Activated CD4-positive, alpha-beta memory T cell treated with anti-CD3 and anti-CD28 coated beads, Interleukin-2, amount 10 ng/mL, durations not matched to agents 7 days and 5 days (primary cell): ENCODE data around the gene NFATC4. TPM values are rescaled to one million over a fixed set of nuclear protein-coding genes. Genes with fewer than 3 reads are reported as not detected.

Experiments
- CTCF ChIA-PET: fragments of 350-600 bp; sonication (Branson Sonifier 250); formaldehyde crosslinking; loops from one replicate; lab custom pipeline; 2021; ENCODE audit warnings: antibody characterized with exemption, inconsistent platforms; lab: Charles Lee
- POLR2A ChIA-PET: fragments of 350-600 bp; sonication (Branson Sonifier 250); formaldehyde crosslinking; loops from one replicate; lab custom pipeline; 2021; ENCODE audit warnings: antibody characterized with exemption; lab: Charles Lee
- DNase-seq: peaks from one replicate; pipeline ENCODE4 v3.0.0-alpha.2; 2020
- H3K27ac Mint-ChIP-seq: one replicate; pipeline ENCODE4 v1.8.0; 2021; ENCODE audit warnings: mild to moderate bottlenecking, mixed read lengths
- H3K27me3 Mint-ChIP-seq: one replicate; pipeline ENCODE4 v1.8.0; 2021; ENCODE audit warnings: mixed read lengths
- H3K36me3 Mint-ChIP-seq: one replicate; pipeline ENCODE4 v1.8.0; 2021; ENCODE audit warnings: low read depth, mixed read lengths
- H3K4me1 Mint-ChIP-seq: one replicate; pipeline ENCODE4 v1.8.0; 2021; ENCODE audit warnings: mixed read lengths
- H3K4me3 Mint-ChIP-seq: one replicate; pipeline ENCODE4 v1.8.0; 2021; ENCODE audit warnings: mild to moderate bottlenecking, mixed read lengths
- H3K9me3 Mint-ChIP-seq: one replicate; pipeline ENCODE4 v1.8.0; 2021; ENCODE audit warnings: mixed read lengths
- total RNA-seq, 2 experiments: library from RNA; stranded (reverse); gene quantifications; one replicate each; pipeline ENCODE4 v1.2.3, GENCODE V29; 2021

NFATC4 gene
- total RNA-seq, 2 experiments from 2014 or later = not detected

DNA sequence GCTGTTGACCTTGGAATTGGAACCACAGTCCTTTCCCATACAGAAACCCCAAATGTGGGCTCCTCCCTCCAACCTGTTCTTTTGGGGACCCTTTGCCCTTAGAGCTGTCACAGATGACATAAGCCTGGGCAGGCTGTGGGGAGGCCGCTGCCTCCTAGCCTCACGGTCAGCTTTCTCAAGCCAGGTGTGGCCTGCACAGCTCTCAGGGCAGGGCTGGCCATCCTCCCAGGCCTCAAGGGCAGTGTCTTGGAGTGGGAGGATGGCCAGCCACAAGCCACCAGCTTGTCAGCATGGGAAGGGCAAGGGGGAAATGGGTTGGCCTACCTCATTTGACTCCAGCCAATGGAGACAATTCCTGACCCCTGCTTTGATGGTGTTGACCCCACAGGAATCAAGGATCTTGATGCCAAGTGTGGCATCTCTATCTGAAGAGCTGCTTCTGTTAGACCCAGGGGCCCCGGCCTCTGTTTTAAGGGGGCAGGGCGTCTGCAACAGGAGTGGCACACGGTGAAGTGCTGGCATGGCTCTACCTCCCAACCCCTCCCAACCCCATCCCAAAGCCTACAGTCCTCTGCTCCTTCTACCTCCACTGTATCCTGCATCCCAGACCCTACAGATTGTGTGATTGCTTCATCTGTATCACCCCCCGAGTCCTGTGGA lies 50.0 kb downstream of the NFATC4 start:
- H3K27ac Mint-ChIP-seq = no peak overlapping the region
- no peaks in the 10 kb centered on the region for H3K4me1 Mint-ChIP-seq
- CTCF ChIA-PET = interaction anchor here (2.7 kb wide), 1 partner anchor 14 kb away, joined by 14 read pairs; no protein-coding TSS in a partner anchor
- H3K27me3 Mint-ChIP-seq = no peaks in the 10 kb centered on the region
- H3K9me3 Mint-ChIP-seq = no peaks in the 10 kb centered on the region
- POLR2A ChIA-PET = interaction anchor here (1.2 to 4.5 kb wide), 2 partner anchors 12 to 17 kb away, joined by 4 to 48 read pairs; partner anchors contain the start of genes CBLN3 and KHNYN
- no peak for DNase-seq
- no peaks in the 10 kb centered on the region for H3K36me3 Mint-ChIP-seq
- H3K4me3 Mint-ChIP-seq = no peak overlapping the region

GRCh38 chr14:24418492-24418873 lies 50.5 kb downstream of the NFATC4 start:
- DNase-seq = no peak
- ChIA-PET POLR2A (interaction anchor here (1.0 to 4.5 kb wide), 5 partner anchors 9 to 79 kb away, joined by 3 to 48 read pairs (median 4); partner anchors contain the start of genes CBLN3, KHNYN and RIPK3), CTCF (interaction anchor here (0.6 to 2.7 kb wide), 3 partner anchors 13 to 831 kb away, joined by 3 to 14 read pairs (median 7); no protein-coding TSS in a partner anchor)
- Mint-ChIP-seq H3K4me1 (no peaks in the 10 kb centered on the region), H3K9me3 (no peaks in the 10 kb centered on the region), H3K27ac (no peak overlapping the region), H3K27me3 (no peaks in the 10 kb centered on the region), H3K36me3 (no peaks in the 10 kb centered on the region), H3K4me3 (no peak overlapping the region)

GRCh38 chr14:24422261-24422660 lies 54.3 kb downstream of the NFATC4 start:
- Mint-ChIP-seq H3K27ac (no peak overlapping the region), H3K27me3 (no peaks in the 10 kb centered on the region)

GRCh38 chr14:24422694-24423601 lies 55.0 kb downstream of the NFATC4 start:
- ChIA-PET CTCF (interaction anchor here (0.6 to 12.2 kb wide), 8 partner anchors 9 to 180 kb away, joined by 3 to 494 read pairs (median 10); partner anchors contain the start of genes ADCY4, RIPK3 and TINF2), POLR2A (interaction anchor here (1.1 to 2.4 kb wide), 7 partner anchors 8 to 133 kb away, joined by 3 to 20 read pairs (median 6); partner anchors contain the start of gene RIPK3)
- peaks cover 35% of the 10 kb centered on the region for H3K4me1 Mint-ChIP-seq
- H3K36me3 Mint-ChIP-seq = peaks cover 2% of the 10 kb centered on the region
- no peak overlapping the region for H3K4me3 Mint-ChIP-seq
- DNase-seq = no peak
- no peak overlapping the region for H3K27ac Mint-ChIP-seq
- no peaks in the 10 kb centered on the region for H3K27me3 Mint-ChIP-seq
- H3K9me3 Mint-ChIP-seq = no peaks in the 10 kb centered on the region

More at GRCh38 chr14:24422261-24422660, 54.3 kb downstream of the NFATC4 start:
- H3K4me3 Mint-ChIP-seq = no peak overlapping the region
- H3K36me3 Mint-ChIP-seq = peaks cover 2% of the 10 kb centered on the region
- peaks cover 30% of the 10 kb centered on the region for H3K4me1 Mint-ChIP-seq
- no peak for DNase-seq
- ChIA-PET CTCF (interaction anchor here (1.2 to 12.2 kb wide), 4 partner anchors 10 to 89 kb away, joined by 3 to 494 read pairs (median 18); partner anchors contain the start of genes ADCY4 and RIPK3), POLR2A (interaction anchor here (0.7 to 2.0 kb wide), 6 partner anchors 9 to 93 kb away, joined by 3 to 20 read pairs (median 4); partner anchors contain the start of gene RIPK3)
- no peaks in the 10 kb centered on the region for H3K9me3 Mint-ChIP-seq

- DNase-seq = no peak
- H3K4me1 Mint-ChIP-seq = peaks cover 47% of the 10 kb centered on the region
- H3K4me3 Mint-ChIP-seq = peak overlapping the region; percentile 0
- H3K9me3 Mint-ChIP-seq = no peaks in the 10 kb centered on the region
- H3K36me3 Mint-ChIP-seq = peaks cover 10% of the 10 kb centered on the region
- H3K27ac Mint-ChIP-seq = peak overlapping the region; percentile 88
- no peaks in the 10 kb centered on the region for H3K27me3 Mint-ChIP-seq
- ChIA-PET POLR2A (interaction anchor here (0.8 to 1.9 kb wide), 11 partner anchors 10 to 290 kb away, joined by 3 to 6 read pairs (median 4); partner anchors contain the start of genes EMC9, IRF9, PSME1 and RIPK3), CTCF (interaction anchor here (1.1 to 12.2 kb wide), 6 partner anchors 10 to 183 kb away, joined by 3 to 494 read pairs (median 8); partner anchors contain the start of genes ADCY4, CIDEB, RIPK3 and TINF2)
Observed at GRCh38 chr14:24425704-24426103, 57.7 kb downstream of the NFATC4 start.

- Mint-ChIP-seq H3K36me3 (peaks cover 14% of the 10 kb centered on the region), H3K27me3 (no peaks in the 10 kb centered on the region), H3K9me3 (no peaks in the 10 kb centered on the region), H3K27ac (peak overlapping the region; percentile 88), H3K4me1 (peaks cover 52% of the 10 kb centered on the region), H3K4me3 (peak overlapping the region; percentile 0)
- no peak for DNase-seq
- ChIA-PET POLR2A (interaction anchor here (0.8 to 7.6 kb wide), 7 partner anchors 9 to 290 kb away, joined by 3 to 117 read pairs (median 4); partner anchors contain the start of genes PSME1 and SDR39U1), CTCF (interaction anchor here (1.0 to 12.2 kb wide), 5 partner anchors 10 to 184 kb away, joined by 3 to 494 read pairs (median 5); partner anchors contain the start of genes ADCY4, CIDEB, RIPK3 and TINF2)
Observed at GRCh38 chr14:24426150-24426911, 58.3 kb downstream of the NFATC4 start.

DNA sequence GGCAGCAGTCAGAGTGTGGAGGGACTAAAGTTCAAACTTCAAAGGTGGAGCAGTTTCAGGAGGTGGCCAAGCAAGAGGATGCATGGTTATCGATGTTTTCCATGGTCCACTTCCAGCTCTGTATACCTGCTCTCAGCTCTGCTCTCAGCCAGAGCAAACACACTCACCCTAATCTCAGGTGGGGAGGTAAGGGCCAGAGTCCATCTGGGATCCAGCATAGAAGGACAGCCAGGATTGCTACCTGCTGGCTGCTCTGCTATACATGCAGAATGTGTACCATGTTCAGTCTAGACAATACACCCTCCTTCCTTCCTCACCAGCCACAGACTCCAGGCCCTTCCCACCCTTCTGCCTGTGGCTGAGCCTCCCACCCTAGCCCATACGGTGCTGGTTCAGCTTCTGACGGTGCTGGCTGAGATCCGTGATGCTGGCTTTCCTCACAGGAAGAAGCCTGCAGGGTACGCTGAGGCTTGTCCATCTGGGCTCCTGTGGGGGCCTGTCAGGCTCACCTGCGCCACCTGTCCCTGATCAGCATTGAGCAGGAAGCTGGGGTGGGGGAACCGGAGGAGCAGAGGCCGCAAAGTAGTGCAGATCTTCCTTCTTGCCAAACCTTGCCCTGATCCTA lies 59.0 kb downstream of the NFATC4 start:
- ChIA-PET CTCF (interaction anchor here (1.0 to 12.2 kb wide), 3 partner anchors 62 to 119 kb away, joined by 3 to 494 read pairs (median 3); partner anchors contain the start of genes ADCY4, CIDEB and RIPK3), POLR2A (interaction anchor here (0.8 to 7.6 kb wide), 5 partner anchors 14 to 291 kb away, joined by 3 to 117 read pairs (median 3); partner anchors contain the start of genes PSME1 and SDR39U1)
- Mint-ChIP-seq H3K4me1 (peaks cover 59% of the 10 kb centered on the region), H3K36me3 (peaks cover 21% of the 10 kb centered on the region), H3K27ac (peak overlapping the region; percentile 62), H3K9me3 (no peaks in the 10 kb centered on the region), H3K4me3 (no peak overlapping the region), H3K27me3 (no peaks in the 10 kb centered on the region)
- DNase-seq = no peak

DNA sequence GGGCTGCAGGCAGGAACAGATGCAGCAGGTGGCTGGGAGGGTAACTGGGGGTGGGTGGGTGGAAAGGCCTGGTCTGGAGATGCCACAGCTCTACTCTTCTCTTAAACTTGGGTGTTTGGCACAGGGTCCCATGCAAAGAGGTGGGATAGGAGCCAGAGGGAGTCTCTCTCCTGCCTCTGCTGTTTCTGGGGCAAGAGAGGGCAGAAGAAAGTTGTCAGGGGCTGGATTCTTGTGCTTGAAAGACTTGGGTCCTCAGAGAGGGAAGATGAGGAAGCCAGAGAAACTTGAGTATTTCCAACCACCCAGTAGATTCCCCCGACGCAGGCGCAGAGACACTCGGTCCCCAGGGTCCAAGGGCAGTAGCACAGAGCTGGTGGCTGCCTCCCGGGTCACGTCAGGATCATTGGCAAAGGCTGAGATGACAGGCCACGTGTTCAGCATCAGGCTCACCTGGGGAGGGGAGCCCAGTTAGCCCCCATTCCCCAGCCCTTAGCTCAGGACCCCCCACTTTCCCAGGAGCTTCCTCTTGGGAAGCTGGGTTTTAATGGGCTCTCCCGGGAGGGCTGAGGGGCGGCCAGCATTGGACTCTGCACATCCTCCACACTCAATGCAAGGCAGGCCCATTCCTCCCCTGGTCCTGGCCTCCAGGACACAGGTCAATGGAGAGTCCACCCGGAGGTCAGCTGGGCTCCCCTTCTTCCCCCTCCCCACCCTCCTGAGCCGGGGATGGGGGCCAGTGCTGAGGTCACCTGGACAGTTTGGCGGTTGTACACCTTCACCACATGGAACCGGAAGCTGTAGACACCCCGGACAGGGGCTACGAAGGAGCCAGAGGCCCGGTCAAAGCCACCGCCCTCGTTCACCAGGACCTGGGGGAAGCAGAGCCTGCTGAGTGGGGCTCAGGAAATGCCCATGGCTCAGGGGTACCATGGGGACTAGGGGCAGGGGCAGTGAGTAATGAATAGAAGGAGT lies 59.8 kb downstream of the NFATC4 start:
- no peak overlapping the region for H3K4me3 Mint-ChIP-seq
- peak overlapping the region; percentile 45 for H3K27ac Mint-ChIP-seq
- H3K36me3 Mint-ChIP-seq = peaks cover 26% of the 10 kb centered on the region
- peaks cover 62% of the 10 kb centered on the region for H3K4me1 Mint-ChIP-seq
- DNase-seq = no peak
- H3K27me3 Mint-ChIP-seq = no peaks in the 10 kb centered on the region
- no peaks in the 10 kb centered on the region for H3K9me3 Mint-ChIP-seq
- POLR2A ChIA-PET = interaction anchor here (1.0 to 10.0 kb wide), 6 partner anchors 10 to 246 kb away, joined by 3 to 221 read pairs (median 27); partner anchors contain the start of genes ADCY4, SDR39U1 and TINF2
- CTCF ChIA-PET = interaction anchor here (0.7 to 12.2 kb wide), 2 partner anchors 95 to 119 kb away, joined by 3 to 494 read pairs; partner anchors contain the start of genes ADCY4 and RIPK3

- H3K36me3 Mint-ChIP-seq = peaks cover 36% of the 10 kb centered on the region
- POLR2A ChIA-PET = interaction anchor here (0.8 to 10.0 kb wide), 12 partner anchors 11 to 233 kb away, joined by 3 to 221 read pairs (median 21); partner anchors contain the start of genes ADCY4, DHRS1, LTB4R and LTB4R2
- H3K9me3 Mint-ChIP-seq = no peaks in the 10 kb centered on the region
- peak overlapping the region; percentile 93 for H3K27ac Mint-ChIP-seq
- no peak for DNase-seq
- H3K27me3 Mint-ChIP-seq = no peaks in the 10 kb centered on the region
- peaks cover 71% of the 10 kb centered on the region for H3K4me1 Mint-ChIP-seq
- CTCF ChIA-PET = interaction anchor here (12.2 kb wide), 1 partner anchor 96 kb away, joined by 494 read pairs; the partner anchor contains the start of genes ADCY4 and RIPK3
- peak overlapping the region; percentile 86 for H3K4me3 Mint-ChIP-seq
Observed at GRCh38 chr14:24428628-24429394, 60.8 kb downstream of the NFATC4 start.
